NCI-H345 treated with DMSO at 0.1 percent for 48 hours (cell line): ENCODE data around the gene SLC35C1.
"Not testable (repeated sequence)": the region's sequence is repeated elsewhere in the genome, so short reads cannot be mapped to it uniquely, and the experiment has no call there.

Experiments
- DNase-seq: peaks from one replicate; lab custom pipeline; 2025; ENCODE audit not compliant: unreplicated experiment; lab: John Stamatoyannopoulos, UW

Gene SLC35C1

DNA sequence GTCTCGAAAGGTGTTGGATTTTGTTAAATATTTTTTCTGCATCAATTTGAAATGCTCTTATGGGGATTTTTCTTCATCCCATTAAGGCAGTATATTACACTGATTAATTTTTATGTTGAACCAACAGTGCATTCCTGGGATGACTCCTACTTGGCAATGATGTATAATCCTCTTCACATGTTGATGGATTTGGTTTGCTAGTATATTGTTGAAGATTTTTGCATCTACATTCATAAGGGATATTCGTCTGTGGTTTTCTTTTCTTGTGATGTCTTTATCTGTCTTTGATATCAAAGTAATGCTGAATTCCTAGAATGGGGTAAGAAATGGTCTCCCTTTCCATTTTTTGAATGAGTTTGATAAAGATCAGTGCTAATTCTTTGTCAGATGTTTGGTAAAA lies 18.7 kb upstream of the SLC35C1 start:
- no peak for DNase-seq

DNA sequence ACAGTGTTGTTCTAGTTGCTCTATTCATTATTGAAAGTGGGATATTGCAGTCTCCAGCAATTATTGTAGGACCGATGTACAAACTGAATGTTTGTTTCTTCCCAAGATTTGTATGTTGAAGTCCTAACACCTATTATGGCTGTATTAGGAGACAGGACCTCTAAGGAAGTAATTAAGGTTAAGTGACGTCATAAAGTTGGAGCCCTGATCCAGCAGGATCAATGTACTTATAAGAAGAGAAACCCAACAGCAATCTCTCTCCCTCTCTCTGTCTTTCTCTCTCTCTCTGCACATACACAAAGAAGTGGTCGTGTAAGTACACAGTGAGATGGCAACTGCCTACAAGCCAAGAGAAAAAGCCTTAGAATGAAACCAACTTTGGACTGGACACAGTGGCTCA lies 16.1 kb upstream of the SLC35C1 start:
- DNase-seq = no peak

DNA sequence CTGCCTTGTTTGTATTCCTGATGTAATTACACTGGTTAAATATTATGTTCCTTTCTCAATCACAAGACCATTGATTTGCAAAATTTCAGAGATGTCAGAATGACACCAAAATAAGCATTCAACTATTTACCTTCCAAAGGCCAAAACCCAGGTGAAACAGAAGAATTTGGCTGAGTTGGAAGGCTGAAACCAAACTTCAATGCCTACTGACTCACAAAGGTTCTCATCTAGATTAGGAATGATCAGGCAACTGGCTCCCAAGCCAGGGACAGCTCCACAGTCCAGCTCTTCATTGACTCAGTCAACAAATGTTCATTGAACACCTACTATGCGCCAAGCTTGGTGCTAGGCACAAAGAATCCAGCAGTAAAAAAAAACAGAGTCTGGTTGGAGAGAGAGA lies 13.4 kb upstream of the SLC35C1 start:
- no peak for DNase-seq

DNA sequence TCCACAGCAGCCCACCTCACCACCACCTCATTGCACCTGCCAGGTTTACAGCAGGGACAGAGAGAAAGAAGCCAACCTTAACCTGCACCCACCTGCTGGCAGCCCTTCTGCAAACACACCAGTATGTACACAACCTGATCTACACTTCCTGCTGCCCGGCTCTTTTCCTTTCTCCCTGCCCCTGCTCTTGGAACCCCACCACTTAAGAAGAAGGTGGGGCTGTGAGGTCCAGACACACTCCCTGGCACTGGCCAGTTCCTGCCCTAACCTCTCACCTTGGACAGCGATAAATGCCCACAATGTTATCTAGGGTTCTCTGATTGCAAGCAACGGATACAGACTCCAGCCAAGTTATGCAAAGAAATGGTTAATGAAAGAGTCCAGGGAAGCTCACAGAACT lies 10.8 kb upstream of the SLC35C1 start:
- peak; percentile 9 for DNase-seq

DNA sequence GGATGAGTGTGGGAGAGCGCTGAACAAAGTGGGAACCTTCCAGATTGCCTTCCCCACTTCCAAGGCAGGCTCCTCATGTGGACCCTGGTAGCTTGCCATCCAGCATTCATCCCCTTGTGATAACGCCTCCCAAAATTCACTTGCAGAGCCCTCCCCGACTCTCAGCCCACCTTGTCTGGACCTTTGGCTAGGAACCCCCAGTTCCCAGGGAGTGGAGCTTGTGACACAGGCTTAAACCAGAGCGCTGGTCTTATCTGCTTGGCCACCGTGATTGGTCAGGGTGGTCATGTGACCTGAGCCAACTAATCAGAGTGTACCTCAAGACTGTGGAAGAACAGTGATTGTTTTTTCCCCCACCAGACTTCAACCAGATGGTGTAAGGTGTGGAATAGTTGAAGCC lies 9.6 kb upstream of the SLC35C1 start:
- DNase-seq = no peak

DNA sequence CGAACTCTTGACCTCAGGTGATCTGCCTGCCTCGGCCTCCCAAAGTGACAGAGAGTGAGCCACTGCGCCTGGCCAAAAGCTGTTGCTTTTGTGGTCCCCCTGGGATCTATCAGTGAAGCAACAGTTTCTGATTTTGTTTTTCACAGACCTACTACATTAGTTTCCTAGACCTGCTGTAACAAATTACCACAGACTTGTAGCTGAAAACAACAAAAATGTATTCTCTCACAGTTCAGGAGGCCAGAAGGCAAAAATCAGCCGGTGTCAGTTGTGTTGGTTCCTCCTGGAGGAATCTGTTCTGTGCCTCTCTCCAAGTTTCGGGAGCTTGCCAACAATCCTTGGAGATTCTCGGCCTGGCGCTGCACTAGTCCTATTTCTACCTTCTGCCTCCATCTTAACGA lies 8.5 kb upstream of the SLC35C1 start:
- no peak for DNase-seq

DNA sequence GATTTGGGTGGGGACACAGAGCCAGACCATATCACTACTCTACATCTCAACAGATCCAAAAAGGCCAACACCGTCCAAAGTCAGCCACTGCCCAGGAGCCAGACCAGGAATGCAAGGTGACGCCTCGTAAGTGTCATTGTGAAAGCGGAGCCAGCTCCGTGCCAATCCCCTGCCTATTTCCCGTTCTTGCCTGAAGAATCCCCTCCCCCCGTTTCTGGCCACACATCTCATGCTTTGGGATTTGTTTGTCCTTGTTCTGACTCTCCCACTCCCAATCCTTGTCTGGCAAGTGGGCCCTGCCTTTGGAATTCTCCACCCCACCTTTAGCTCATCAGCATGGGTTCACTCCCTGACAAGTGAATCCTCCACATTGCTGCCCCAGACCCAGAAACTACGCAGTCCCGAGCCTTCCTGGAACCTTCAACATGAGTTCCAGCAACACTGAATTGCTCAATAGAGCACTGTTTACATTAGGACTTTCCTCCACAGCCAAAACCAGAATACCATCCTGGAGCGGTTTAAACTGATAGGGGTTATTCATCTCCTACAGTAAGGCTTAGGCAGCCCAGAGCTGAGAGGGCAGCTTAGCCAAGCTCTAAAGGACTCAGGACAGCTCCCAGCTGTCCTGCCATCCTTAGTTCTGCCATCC lies 6.0 kb upstream of the SLC35C1 start:
- no peak for DNase-seq

DNA sequence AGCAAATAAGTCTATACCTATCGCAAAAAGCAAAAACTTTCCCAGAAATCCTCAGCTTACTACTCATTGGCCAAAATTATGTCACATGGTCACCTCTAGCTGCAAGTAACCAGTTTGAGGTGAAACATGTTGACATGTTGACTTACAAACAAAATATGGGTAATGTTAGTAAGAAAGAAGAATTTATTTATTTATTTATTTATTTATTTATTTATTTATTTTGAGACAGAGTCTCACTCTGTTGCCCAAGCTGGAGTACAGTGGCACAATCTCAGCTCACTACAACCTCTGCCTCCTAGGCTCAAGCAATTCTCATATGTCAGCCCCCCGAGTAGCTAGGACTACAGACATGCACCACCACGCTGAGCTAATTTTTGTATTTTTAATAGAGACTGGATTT lies 5.4 kb upstream of the SLC35C1 start:
- no peak for DNase-seq

DNA sequence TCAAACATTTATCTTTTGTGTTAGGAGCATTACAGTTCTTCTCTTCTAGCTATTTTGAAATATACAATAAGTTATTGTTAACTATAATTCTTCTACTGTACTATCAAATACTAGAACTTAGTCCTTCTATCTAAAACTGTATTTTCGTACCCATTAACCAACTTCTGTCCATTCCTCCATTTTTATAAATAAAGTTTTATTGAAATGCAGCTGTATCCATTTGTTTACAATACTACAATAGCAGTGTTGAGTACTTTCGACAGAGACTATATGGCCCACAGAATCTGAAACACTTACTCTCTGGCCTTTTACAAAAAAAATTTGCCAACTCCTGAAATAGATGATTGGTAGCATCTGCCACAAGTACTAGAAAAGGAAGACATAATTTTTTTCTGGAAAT lies 4.7 kb upstream of the SLC35C1 start:
- DNase-seq = no peak

DNA sequence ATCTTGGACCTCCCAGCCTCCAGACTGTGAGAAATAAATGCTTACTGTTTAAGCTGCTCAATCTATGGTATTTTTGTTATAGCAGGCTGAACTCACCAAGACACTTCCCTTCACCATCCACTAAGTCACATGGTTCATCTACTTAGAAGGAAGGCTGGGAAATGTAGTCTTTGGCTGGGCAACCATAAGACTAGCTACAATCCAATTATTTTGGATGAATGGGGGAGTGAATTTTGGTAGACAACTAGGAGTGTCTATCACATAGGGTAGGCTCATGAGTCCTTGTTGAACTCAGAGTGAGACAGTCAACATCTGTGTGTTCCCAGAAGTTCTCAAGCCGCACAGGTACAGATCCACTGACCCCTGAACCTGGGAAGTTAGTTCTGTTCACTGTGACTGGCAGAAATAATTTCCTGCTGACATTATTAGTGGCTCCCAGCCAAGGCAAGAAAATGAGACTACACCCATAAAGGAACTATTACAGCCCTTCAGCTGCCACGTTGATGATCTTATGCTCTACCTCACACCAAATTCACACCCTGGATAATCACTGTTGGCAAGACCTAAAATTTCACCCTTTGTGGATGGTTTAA lies 3.1 kb upstream of the SLC35C1 start:
- DNase-seq = no peak

DNA sequence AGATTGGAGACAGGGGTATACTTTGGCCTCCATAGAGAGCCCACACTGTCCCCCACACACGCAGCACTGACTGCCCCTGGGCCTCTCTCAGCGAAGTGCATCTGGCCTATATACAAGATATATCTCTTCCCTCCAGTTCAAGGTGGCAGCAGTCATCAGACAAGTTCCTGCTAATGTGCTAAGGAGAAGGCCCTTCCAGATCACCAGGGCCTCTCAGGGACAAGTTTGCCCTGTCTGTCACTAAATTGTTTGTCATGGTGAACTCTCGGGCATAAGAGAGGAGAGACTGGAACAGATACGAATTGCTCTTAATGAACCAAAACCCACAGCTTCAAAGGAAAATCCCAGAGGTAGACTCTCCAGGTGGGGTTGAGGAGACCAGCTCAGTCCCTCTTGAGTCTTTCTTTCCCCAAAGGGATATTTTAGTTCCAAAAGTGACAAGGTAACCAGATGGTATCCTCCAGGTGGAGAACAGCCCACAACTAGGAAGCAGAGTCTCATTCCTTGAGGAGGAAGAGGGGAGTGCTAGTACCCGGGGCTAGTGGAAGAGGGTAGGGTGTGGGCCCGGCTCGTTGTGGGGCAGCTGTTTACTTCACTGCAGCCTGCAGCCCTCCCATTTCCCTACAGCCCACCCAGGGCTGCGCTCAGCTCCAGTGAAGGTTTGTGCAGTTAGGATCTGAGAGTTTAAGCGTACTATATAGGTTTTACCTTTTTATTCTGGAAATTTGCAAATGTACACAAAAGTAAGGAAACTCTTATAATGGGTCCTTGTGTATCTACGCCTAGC lies 2.2 kb upstream of the SLC35C1 start:
- DNase-seq = no peak

DNA sequence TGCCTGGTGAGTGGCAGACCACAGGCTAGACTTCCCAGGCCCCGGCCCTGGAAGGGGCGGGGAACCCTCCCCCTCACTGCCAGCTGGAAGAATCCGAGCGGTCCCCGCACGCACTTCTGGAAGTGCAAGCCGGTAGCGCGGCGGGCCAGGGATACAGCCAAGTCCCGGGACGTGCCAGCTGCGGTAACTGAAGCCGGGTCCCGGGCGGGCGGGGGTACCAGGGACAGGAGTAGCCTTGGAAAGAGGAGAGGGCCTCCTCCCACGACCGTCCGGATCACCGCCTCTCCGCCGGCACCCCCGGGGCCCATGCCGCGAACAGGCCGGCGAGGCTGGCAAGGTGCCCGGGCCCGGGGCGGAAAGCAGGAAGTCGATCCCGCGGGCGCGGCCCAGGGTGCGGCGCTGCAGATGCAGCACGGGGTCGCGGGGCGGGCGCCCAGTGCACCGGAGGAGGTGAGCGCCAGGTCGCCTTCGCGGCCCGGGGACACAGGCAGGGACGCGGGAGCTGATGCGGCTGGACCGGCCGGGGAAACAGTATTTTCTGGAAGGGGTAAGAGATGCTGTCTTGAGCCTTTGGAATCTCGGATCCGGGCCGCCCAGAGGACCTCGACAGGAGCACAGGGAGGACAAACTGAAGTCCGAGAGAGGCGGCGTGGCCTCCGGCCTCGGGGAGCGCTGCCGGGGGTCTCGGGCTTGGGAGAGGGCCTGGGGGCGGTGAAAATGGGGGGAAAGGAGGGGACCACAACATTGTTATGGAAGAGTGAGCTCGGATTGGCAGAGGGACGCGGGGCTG lies 783 bp upstream of the SLC35C1 start:
- peak; percentile 72 for DNase-seq

DNA sequence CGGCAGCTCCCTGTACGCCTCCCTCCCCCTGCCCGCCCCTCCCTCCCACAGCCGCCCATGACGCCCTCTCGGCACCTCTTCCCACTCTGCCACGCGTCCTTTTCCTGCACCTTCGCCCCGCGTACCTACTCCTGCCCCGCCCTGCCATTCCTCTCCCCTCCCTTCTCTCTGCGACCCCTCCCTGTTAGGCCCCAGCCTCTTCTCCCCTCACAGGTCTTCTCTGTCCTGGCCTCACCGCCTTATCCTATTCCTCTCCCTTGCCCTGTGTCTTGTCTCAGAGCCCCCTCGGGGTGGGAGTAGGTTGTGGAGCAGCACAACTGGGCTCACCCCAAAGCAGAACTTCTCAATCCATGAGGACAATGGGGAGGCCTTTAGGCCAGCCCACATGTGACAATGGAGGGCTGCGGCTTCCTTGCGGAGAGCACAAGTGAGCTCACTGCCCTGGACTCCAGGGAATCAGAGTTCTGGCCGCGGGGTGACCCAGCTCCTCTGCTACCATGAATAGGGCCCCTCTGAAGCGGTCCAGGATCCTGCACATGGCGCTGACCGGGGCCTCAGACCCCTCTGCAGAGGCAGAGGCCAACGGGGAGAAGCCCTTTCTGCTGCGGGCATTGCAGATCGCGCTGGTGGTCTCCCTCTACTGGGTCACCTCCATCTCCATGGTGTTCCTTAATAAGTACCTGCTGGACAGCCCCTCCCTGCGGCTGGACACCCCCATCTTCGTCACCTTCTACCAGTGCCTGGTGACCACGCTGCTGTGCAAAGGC lies 539 bp downstream of the SLC35C1 start:
- DNase-seq = no peak

DNA sequence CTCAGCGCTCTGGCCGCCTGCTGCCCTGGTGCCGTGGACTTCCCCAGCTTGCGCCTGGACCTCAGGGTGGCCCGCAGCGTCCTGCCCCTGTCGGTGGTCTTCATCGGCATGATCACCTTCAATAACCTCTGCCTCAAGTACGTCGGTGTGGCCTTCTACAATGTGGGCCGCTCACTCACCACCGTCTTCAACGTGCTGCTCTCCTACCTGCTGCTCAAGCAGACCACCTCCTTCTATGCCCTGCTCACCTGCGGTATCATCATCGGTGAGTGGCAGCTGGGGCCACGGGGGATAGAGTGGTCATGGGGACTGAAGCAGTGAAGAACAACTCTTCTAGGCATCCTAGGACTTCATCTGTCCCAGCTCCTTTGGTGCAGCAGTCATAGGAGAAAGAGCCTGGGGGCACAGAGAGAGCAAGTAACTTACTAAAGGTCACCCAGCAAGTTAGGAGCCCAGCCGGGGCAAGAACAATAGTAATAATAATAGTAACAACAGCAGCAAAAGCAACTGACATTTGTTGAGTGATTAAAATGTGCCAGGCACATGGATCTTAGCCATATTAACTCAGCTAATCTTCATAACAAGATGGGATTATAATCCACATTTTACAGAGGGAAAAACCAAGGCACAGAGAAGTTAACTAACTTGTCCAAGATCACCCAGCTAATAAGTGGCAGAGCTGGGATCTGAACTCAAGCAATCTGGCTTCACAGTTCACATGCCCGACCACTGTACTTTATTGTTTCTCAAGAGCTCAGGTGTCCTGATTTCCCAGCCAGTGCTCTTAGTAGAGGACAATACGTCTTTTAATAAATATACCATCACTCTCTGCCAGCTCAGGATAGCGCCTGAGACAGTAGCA lies 1.4 kb downstream of the SLC35C1 start:
- no peak for DNase-seq

DNA sequence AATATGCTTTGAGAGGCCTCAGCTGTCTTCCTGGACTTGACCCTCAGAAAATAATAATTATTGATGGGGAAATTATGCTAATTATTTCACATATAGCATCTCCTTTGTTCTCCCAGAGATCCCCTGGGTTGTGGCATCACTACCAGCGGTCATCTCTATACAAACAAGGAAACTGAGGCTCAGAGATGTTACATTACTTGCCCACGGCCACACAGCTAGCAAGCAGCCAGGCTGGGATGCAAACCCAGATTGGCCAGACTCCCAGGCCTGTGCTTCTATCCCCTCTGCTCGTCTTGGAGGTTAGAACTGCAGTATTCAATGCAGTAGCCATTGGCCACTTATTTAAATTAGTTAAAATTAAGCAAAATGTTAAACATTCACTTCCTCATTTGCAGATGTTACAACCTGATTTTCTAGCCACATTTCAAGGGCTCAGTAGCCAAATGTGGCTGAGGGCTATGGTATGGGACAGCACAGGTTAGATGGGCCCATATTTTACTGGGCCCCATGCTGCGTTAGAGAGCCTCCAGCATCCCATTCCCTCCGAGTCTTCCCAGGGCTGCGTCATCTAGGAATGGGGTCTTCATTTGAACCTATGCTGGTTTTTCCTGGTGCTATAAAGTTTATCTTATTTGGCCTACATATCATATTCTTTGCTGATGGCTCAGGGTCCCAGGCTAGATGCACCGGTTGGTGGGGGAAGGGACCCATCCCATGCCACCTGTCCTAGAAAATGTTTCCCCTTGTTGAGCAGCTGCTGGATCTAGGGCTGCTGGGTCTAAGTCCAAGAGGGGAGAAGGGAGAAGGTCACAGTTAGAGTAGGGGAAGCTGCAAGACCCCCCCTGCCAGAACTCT lies 2.2 kb downstream of the SLC35C1 start:
- DNase-seq = no peak

DNA sequence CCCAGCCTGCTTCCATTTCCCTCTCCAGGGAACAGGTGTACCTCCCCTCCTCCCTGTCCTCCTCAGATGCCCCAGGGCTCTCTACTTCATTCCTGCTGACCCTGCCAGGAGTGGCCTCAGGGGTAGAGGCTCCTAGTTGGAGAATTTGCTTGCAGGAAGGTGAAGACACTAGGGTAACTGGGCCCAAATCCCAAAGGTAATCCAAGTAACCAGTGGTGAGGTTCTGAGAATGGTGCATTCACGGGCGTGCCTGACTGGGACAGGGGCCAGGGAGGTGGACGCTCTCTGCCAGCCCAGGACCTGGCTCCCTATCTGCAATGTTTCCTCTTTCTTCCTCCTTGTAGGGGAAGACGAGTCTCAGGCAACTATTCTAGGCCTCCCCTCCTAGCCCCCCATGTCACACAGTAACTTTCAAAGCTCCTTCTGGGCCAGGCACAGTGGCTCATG lies 2.9 kb downstream of the SLC35C1 start:
- no peak for DNase-seq

DNA sequence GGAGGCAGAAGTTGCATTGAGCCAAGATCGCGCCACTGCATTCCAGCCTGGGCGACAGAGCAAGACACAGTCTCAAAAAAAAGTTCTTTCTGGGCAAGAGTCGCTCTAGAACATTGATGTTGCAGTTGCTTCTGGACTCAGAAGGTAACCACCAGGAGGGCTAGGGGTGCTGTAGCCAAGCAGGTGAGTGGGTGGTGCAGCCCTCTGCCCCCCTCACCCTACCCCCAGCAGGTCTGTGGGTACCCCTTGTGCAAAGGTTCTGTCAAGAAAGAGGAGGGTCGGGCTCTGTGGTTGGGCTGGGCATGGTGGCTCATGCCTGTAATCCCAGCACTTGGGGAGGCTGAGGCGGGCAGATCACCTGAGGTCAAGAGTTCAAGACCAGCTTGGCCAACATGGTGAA lies 3.5 kb downstream of the SLC35C1 start:
- not testable (repeated sequence) for DNase-seq

DNA sequence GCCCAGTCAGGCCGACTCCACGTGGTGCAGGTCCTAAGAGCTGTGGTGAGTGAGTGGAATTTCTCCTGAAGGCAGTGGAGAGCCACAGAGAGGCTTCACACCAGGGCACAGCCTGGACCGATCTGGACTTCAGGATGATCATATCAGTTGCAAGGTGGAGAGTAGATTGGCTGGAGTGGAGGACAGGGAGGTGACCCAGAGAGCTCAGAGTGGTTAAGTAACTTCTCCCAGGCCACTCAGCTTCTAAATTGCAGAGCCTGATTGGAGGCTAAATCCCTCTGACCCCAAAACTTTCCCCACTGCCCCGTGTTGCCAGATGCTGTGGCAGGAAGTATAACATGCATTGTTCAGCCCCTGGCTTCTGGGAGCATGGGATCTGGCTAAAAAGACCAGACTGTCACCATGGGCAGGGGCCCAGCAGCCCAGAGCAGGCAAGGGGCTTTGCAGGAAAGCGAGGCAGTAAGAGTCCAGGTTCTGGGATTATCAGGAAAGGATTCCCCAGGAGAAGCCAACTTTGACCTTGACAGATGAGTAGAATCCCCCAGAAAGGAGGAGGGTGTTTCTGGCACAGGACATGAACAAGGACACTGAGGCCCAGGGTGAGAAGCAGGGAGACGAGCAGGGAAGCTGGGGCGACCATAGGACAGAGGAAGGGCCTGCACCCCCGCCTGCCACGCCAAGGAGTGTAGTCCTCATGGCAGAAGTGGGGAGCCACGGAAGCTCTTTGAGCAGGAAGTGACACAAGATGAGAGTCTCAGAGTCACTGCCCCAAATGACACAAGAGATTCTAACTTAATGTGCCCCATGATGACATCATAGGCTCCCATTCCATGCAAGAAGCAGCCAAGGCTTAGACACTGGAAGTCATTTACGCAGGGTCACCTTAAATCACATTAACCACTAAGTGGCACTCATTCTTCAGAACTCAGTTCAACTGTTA lies 4.8 kb downstream of the SLC35C1 start:
- no peak for DNase-seq
